Body of pancreas (tissue), 4 donors: ENCODE results near the gene CPNE9.

ENCODE experiments used
- CTCF ChIP-seq, 7 experiments: fragments of 450-650 bp in 4 of 7; fragments of 200-600 bp in 3 of 7; sonication (generic) in 3 of 7; IDR thresholded peaks; one replicate each; pipeline ENCODE4 v1.5.1; 2016 to 2019; ENCODE audit warnings: antibody characterized with exemption in 7 of 7
- POLR2A ChIP-seq, 3 donors: fragments of 450-650 bp; IDR thresholded peaks; one replicate each; pipeline ENCODE4 v1.6.1; 2016; ENCODE audit warnings: antibody characterized with exemption in 3 of 3, mild to moderate bottlenecking in 2 of 3

GRCh38 chr3:9749296-9749644 lies 45.6 kb downstream of the CPNE9 start:
- no peak for TF ChIP-seq POLR2A (IDR thresholded peaks at IDR 0.05)
- TF ChIP-seq CTCF (IDR thresholded peaks at IDR 0.05), result no peak
